Activated CD4-positive, CD25-positive, alpha-beta regulatory T cell treated with anti-CD3 and anti-CD28 coated beads, Interleukin-2, amount 50 U/mL, for 16 hours (primary cell): ENCODE results near the gene HLA-DOB.
"Not testable (repeated sequence)": the region's sequence is repeated elsewhere in the genome, so short reads cannot be mapped to it uniquely, and the experiment has no call there.

Source experiments
- DNase-seq: peaks from one replicate; pipeline ENCODE4 v3.0.0-alpha.2; 2020; ENCODE audit warnings: low read depth, low spot score

The HLA-DOB gene

GRCh38 chr6:32815115-32815514, 1.7 kb downstream of the HLA-DOB start:
- DNase-seq, result no peak

- DNase-seq, result no peak
These were observed 2.7 kb downstream of the HLA-DOB start for GRCh38 chr6:32814145-32814544.

- no peak for DNase-seq
These were observed 7.6 kb downstream of the HLA-DOB start for GRCh38 chr6:32809171-32809570.

GRCh38 chr6:32807020-32807580, 9.7 kb downstream of the HLA-DOB start:
- DNase-seq, result no peak

GRCh38 chr6:32805404-32805803, 11.4 kb downstream of the HLA-DOB start:
- DNase-seq, result not testable (repeated sequence)

GRCh38 chr6:32803416-32803815, 13.4 kb downstream of the HLA-DOB start:
- no peak for DNase-seq

- no peak for DNase-seq
These were observed 17.1 kb downstream of the HLA-DOB start for GRCh38 chr6:32799740-32800139.

- no peak for DNase-seq
These were observed 17.6 kb downstream of the HLA-DOB start for GRCh38 chr6:32799168-32799567.

- peak; percentile 63 for DNase-seq
These were observed 19.7 kb downstream of the HLA-DOB start for GRCh38 chr6:32796848-32797776.

- DNase-seq, result no peak
These were observed 22.3 kb downstream of the HLA-DOB start for GRCh38 chr6:32794510-32794909.

- DNase-seq, result no peak
These were observed 23.8 kb downstream of the HLA-DOB start for GRCh38 chr6:32792901-32793435.

GRCh38 chr6:32790306-32790705, 26.5 kb downstream of the HLA-DOB start:
- no peak for DNase-seq

GRCh38 chr6:32785781-32786533, 30.8 kb downstream of the HLA-DOB start:
- no peak for DNase-seq

- not testable (repeated sequence) for DNase-seq
These were observed 33.9 kb downstream of the HLA-DOB start for GRCh38 chr6:32782923-32783322.

- no peak for DNase-seq
These were observed 37.8 kb downstream of the HLA-DOB start for GRCh38 chr6:32779036-32779435.

GRCh38 chr6:32775071-32775470, 41.7 kb downstream of the HLA-DOB start:
- no peak for DNase-seq

GRCh38 chr6:32774426-32774825, 42.4 kb downstream of the HLA-DOB start:
- DNase-seq, result no peak

- no peak for DNase-seq
These were observed 44.1 kb downstream of the HLA-DOB start for GRCh38 chr6:32772656-32773055.

GRCh38 chr6:32764048-32764447, 52.8 kb downstream of the HLA-DOB start:
- no peak for DNase-seq

GRCh38 chr6:32763421-32763820, 53.4 kb downstream of the HLA-DOB start, which contains the start of gene HLA-DQB2:
HLA-DQB2 (minus strand) TSS chr6:32763532; CDS start chr6:32763470, 62 bp downstream.
- no peak for DNase-seq
